Measurements from ENCODE around the gene TMEM255B.

TMEM255B gene

GRCh38 chr13:113850722-113851479 lies 91.9 kb downstream of the TMEM255B start:
- Mint-ChIP-seq H3K4me1 (peaks cover 7% of the 10 kb centered on the region), H3K4me3 (no peak overlapping the region), H3K27me3 (no peaks in the 10 kb centered on the region), H3K9me3 (no peaks in the 10 kb centered on the region), H3K36me3 (ENCODE audit: insufficient read depth) (no peaks in the 10 kb centered on the region), H3K27ac (ENCODE audit: low read depth) (no peak overlapping the region)
- ATAC-seq (replicated peaks; ENCODE audit: extremely low read depth, poor library complexity, severe bottlenecking) (no peak), DNase-seq (ENCODE audit: low spot score in 2 of 2) (no peak)

GRCh38 chr13:113851480-113851803 lies 92.4 kb downstream of the TMEM255B start:
- H3K4me3 Mint-ChIP-seq, result no peak overlapping the region
- DNase-seq (ENCODE audit: low spot score in 2 of 2), result no peak
- H3K27me3 Mint-ChIP-seq, result no peaks in the 10 kb centered on the region
- no peak overlapping the region for H3K27ac Mint-ChIP-seq (ENCODE audit: low read depth)
- H3K9me3 Mint-ChIP-seq, result no peaks in the 10 kb centered on the region
- ATAC-seq (replicated peaks; ENCODE audit: extremely low read depth, poor library complexity, severe bottlenecking), result no peak
- H3K36me3 Mint-ChIP-seq (ENCODE audit: insufficient read depth), result no peaks in the 10 kb centered on the region
- peaks cover 7% of the 10 kb centered on the region for H3K4me1 Mint-ChIP-seq

DNA sequence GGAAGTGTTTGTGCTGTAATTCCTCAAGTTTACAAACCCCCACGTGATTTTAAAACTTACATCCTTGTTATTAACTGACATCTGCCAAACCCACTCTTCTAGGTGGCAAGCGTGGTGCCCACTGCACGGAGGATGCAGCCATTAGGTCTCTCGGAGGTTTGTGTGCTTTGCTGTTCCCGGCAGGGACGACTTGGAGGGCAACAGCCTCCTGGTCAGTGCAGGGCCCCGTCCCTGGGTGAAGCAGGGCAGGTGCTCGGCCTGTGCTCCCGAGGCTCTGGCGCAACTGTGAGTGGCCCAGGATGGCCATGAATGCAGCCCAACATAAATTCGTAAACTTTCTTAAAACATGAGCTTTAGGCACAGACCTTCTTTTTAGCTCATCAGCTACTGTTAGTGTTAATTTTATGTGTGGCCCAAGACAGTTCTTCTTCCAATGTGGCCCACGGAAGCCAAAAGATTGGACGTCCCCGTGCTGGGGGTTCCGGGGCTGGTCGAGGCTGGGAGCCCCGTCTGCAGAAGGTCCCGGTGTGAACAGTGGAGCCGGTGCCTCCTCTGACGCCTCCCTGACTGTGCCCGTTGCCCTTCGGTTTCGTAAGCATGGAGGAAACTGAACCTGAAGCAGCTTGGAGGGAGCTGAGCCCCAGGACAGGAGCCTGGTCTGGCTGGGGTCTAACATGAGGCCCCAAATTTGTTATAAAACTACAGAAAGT lies 93.0 kb downstream of the TMEM255B start:
- no peak for ATAC-seq (replicated peaks; ENCODE audit: extremely low read depth, poor library complexity, severe bottlenecking)
- DNase-seq (ENCODE audit: low spot score in 2 of 2), result no peak
- Mint-ChIP-seq H3K9me3 (no peaks in the 10 kb centered on the region), H3K27ac (ENCODE audit: low read depth) (no peak overlapping the region), H3K4me1 (peaks cover 7% of the 10 kb centered on the region), H3K27me3 (no peaks in the 10 kb centered on the region), H3K36me3 (ENCODE audit: insufficient read depth) (no peaks in the 10 kb centered on the region), H3K4me3 (no peak overlapping the region)

DNA sequence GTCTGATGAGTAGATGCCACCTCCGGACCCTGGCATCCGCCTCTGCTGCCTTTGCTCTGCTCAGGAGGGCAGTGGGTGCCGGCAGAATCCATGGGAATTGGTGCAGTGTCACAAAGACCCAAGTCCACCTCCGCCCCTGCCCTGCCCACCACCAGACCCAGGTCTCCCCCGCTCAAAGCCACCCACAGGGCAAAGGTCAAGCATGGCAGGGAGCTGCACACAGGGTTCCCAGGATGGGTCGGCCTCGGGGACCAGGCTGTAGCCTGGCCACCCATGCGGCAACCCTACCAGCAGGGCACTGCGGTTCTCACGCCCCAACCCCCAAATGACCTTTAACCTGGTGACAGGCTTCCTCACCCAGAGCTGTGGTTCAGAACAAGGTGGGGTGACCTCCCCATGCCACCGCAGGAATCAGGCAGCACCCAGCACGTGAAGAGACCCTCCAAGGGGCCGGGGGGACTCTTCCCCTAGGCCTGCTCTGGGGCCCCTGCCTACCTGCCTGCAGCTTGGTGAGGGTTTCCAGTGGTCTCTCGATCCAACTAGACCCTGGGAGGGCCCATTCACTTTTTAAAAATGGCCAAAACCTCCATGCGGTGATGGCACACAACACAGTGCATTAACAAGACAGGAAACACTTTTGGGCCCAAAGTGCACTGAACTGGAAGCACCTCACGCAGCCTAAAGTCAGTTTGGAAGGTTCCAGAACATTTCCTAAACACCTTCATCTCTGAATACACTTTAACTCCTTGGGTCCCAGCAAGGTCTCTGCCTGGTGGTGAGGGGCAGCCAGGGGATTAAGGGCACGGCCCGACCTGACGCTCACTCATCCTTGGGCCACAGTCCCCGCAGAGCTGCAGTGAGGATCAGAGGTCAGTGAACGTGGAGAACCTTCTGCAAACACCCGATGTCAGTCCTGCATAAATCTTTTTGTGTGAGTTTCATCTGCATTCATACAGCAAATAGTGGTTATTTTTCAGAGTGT lies 93.8 kb downstream of the TMEM255B start:
- peaks cover 7% of the 10 kb centered on the region for H3K4me1 Mint-ChIP-seq
- H3K4me3 Mint-ChIP-seq, result no peak overlapping the region

DNA sequence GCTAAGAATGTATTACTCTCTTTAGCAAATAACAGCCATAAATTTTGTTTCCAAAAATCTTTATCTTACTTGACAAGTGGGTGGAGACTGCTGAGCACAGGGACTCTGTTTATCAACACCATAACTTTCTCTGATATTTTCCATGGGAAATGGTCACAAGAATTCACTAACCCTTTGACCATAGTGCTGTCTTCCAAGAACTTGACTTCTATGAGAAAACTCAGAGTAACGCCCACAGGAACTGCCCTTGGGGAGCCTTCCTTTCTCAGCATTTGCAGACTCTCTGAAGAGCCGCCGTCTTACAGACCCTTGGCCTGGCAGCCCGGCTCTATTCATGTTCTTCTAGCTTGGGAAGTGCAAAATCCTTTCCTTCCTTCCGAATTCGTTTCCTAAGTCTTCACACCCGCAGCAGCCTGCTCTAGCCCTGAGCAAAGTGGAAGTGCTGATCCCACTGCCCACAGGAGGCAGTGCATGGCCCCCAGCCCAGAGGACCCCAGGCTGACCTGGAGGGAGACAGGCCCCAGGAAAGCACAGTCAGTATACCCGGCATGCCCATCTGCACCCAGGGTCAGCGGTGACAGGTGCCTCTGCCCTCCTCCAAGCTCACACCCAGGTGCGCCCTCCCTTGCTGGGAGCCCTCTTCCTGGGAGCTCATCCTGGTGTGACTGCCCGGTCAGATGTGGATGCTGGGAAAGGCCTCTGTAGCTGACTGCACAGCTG lies 94.7 kb downstream of the TMEM255B start:
- Mint-ChIP-seq H3K4me1 (peaks cover 7% of the 10 kb centered on the region), H3K27ac (ENCODE audit: low read depth) (no peak overlapping the region), H3K36me3 (ENCODE audit: insufficient read depth) (no peaks in the 10 kb centered on the region), H3K9me3 (no peaks in the 10 kb centered on the region), H3K4me3 (no peak overlapping the region), H3K27me3 (no peaks in the 10 kb centered on the region)
- no peak for ATAC-seq (replicated peaks; ENCODE audit: extremely low read depth, poor library complexity, severe bottlenecking)
- no peak for DNase-seq (ENCODE audit: low spot score in 2 of 2)

More for the DNA sequence above, 93.8 kb downstream of the TMEM255B start:
- H3K36me3 Mint-ChIP-seq (ENCODE audit: insufficient read depth), result no peaks in the 10 kb centered on the region
- H3K27me3 Mint-ChIP-seq, result no peaks in the 10 kb centered on the region
- no peak overlapping the region for H3K27ac Mint-ChIP-seq (ENCODE audit: low read depth)
- H3K9me3 Mint-ChIP-seq, result no peaks in the 10 kb centered on the region
- no peak for DNase-seq (ENCODE audit: low spot score in 2 of 2)
- ATAC-seq (replicated peaks; ENCODE audit: extremely low read depth, poor library complexity, severe bottlenecking), result no peak

GRCh38 chr13:113854238-113855011 lies 95.4 kb downstream of the TMEM255B start:
- Mint-ChIP-seq H3K27ac (ENCODE audit: low read depth) (no peak overlapping the region), H3K4me1 (peaks cover 7% of the 10 kb centered on the region), H3K27me3 (no peaks in the 10 kb centered on the region), H3K36me3 (ENCODE audit: insufficient read depth) (no peaks in the 10 kb centered on the region), H3K4me3 (no peak overlapping the region), H3K9me3 (no peaks in the 10 kb centered on the region)
- ATAC-seq (replicated peaks; ENCODE audit: extremely low read depth, poor library complexity, severe bottlenecking) (no peak), DNase-seq (ENCODE audit: low spot score in 2 of 2) (no peak)

DNA sequence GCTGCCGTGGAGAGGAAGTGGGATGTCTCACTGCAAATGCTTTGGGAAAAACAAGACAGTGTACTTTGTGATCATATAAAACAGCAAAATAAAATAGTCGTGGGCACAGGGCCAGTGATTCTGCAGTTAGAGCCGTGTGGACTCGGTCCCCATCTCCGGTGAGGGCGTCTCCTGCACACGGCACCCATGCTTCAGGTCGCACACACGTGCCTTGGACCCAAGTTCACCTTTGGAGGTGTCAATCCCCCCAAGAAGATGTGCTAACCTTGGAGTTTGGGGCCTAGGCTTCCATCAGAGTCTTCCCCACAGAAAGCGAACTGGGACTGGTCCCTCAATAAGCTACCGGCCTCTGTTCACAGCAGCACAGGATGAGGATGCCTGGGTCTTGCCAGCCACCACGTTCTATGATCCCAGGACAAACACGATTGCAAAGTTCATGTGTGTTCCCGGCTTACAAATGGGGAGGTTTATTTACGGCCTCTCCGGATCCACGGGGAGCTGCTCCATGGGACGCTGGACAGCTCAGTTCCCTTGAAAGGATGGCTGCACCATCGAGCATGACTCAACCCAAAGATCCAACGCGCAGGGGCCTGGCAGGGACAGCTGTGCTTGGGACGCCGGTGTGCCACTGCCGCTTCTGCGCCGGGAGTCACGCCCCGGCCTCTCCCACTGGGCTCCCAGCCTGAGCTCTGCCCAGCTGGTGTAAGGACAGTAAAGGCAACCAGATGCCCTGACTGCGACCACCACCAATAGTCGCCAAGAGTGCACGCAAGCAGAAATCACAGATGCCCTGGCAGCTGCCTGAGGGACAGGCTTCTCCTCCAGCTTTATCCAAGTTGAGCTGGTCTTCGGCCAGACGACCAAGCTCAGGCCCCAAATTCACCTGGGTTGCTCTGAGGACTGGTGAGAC lies 96.2 kb downstream of the TMEM255B start:
- Mint-ChIP-seq H3K4me3 (no peak overlapping the region), H3K9me3 (no peaks in the 10 kb centered on the region), H3K36me3 (ENCODE audit: insufficient read depth) (no peaks in the 10 kb centered on the region), H3K27ac (ENCODE audit: low read depth) (no peak overlapping the region), H3K4me1 (peaks cover 8% of the 10 kb centered on the region), H3K27me3 (peaks cover under 1% of the 10 kb centered on the region)
- no peak for ATAC-seq (replicated peaks; ENCODE audit: extremely low read depth, poor library complexity, severe bottlenecking)
- DNase-seq (ENCODE audit: low spot score in 2 of 2), result no peak

DNA sequence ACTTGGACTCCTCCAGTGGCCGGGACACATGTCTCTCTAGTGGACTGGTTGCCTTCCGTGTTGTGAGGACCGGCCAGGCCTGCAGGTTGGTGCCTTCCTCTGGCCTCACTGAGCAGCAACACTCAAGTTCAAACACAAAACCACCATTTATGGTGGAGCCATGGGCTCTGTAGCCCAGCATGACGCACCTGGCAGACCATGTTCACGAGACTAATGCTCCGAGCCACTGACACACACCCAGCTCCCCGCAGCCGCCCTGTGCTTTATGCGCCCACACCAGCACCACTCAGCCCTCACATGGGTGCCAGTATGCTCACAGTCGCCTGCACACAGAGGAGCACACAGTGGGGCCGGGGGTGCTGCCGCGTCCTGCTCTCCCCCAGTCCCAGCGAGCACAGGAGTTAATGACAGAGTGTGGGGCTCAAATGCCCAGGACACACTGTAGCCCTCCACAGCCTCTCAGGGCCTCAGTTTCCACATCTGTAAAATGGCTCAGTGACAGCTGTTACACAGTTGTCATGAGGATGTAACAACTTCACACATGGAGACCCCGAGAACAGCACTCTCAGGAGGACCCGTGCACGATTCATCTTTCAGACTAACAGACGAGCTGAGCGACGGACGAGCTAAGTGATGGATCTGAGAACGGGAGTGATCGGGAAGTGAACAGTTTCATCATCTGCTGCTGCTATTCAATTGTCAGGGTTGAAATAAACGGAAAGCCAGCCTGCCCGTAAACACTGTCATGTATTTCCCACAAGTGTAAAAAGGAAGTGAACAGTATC lies 97.1 kb downstream of the TMEM255B start:
- peaks cover 9% of the 10 kb centered on the region for H3K27me3 Mint-ChIP-seq
- H3K27ac Mint-ChIP-seq (ENCODE audit: low read depth), result no peak overlapping the region
- ATAC-seq (replicated peaks; ENCODE audit: extremely low read depth, poor library complexity, severe bottlenecking) (no peak), DNase-seq (ENCODE audit: low spot score in 2 of 2) (no peak)
- H3K4me1 Mint-ChIP-seq, result peaks cover 12% of the 10 kb centered on the region
- no peaks in the 10 kb centered on the region for H3K36me3 Mint-ChIP-seq (ENCODE audit: insufficient read depth)
- H3K4me3 Mint-ChIP-seq, result no peak overlapping the region
- no peaks in the 10 kb centered on the region for H3K9me3 Mint-ChIP-seq

DNA sequence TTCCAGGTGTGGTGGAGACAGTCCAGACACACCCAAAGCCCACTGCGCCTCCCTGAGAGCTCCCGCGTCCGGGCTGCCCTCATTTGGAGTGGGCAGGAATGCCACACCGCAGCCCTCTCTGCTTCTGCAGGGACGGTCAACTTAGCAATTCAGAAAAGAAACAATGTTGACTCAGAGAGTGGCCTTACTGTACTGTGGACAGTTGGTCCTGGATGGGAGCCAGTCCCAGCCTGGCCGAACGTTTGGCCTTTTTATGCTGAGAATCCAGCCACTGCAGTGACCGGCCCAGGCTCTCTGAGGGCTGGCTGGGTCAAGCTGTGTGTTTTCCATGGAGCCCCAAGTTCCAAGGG lies 97.7 kb downstream of the TMEM255B start:
- no peak overlapping the region for H3K27ac Mint-ChIP-seq (ENCODE audit: low read depth)
- ATAC-seq (replicated peaks; ENCODE audit: extremely low read depth, poor library complexity, severe bottlenecking), result no peak

DNA sequence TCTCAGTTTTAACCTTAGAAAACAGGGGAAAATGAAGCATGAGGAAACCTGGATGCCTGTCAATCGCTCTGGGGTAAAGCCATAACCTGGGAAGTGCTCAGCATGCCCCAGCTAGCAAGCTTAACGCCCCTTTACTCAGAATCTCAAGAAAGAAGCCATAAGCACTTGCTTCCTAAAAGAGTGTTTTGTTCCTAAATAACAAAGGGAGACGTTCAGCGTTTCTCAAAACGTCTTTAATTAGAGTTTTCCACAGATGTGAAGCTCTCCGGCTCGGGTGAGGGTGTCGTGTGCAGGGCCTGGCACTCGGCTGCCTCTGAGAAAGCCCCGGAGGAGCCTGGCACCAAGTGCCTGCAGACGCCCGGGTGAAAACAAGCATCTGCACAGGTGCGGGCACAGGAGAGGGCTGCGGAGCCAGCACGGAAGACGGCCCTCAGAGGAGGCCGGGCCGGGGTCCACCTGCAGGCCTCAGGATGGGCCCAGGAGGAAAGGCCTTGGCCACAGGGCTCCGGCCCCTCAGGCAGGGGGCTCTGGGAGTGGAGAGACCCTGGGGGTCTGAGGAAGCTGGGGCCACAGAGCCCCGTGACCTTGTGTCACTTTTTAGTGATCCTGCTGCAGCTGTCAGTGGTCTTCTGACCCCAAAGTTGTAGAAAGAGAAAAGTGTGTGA lies 98.6 kb downstream of the TMEM255B start:
- ATAC-seq (replicated peaks; ENCODE audit: extremely low read depth, poor library complexity, severe bottlenecking) (no peak), DNase-seq (ENCODE audit: low spot score in 2 of 2) (no peak)
- Mint-ChIP-seq H3K36me3 (ENCODE audit: insufficient read depth) (no peaks in the 10 kb centered on the region), H3K27ac (ENCODE audit: low read depth) (no peak overlapping the region), H3K4me3 (no peak overlapping the region), H3K9me3 (no peaks in the 10 kb centered on the region), H3K4me1 (peaks cover 12% of the 10 kb centered on the region), H3K27me3 (peaks cover 25% of the 10 kb centered on the region)

More for the DNA sequence above, 97.7 kb downstream of the TMEM255B start:
- H3K4me1 Mint-ChIP-seq, result peaks cover 12% of the 10 kb centered on the region
- H3K4me3 Mint-ChIP-seq, result no peak overlapping the region
- no peaks in the 10 kb centered on the region for H3K36me3 Mint-ChIP-seq (ENCODE audit: insufficient read depth)
- DNase-seq (ENCODE audit: low spot score in 2 of 2), result no peak
- H3K9me3 Mint-ChIP-seq, result no peaks in the 10 kb centered on the region
- peaks cover 15% of the 10 kb centered on the region for H3K27me3 Mint-ChIP-seq
